ENCODE data around the gene ITPA.

ITPA gene

GRCh38 chr20:3209257-3209945 is at the start of gene ITPA:
Gene ITPA, plus strand, starts transcription at chr20:3209498. Its CDS starts 54 bp downstream, at chr20:3209552.
- DNase-seq = peak; percentile 66

DNA sequence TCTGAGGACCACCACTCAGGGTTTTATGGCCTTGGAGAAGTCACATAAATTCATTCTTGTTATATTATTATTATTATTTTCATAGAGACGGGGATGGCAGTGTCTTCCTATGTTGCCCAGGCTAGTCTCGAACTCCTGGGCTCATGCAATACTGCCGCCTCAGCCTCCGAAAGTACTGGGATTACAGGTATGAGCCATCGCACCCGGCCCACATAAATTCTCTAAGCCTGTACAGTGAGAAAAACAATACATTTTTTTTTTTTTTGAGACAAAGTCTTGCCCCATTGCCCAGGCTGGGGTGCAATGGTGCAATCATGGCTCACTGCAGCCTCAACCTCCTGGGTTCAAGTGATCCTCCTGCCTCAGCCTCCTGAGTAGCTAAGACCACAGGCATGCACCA is 48.9 kb upstream of the ITPA start:
- DNase-seq = no peak

DNA sequence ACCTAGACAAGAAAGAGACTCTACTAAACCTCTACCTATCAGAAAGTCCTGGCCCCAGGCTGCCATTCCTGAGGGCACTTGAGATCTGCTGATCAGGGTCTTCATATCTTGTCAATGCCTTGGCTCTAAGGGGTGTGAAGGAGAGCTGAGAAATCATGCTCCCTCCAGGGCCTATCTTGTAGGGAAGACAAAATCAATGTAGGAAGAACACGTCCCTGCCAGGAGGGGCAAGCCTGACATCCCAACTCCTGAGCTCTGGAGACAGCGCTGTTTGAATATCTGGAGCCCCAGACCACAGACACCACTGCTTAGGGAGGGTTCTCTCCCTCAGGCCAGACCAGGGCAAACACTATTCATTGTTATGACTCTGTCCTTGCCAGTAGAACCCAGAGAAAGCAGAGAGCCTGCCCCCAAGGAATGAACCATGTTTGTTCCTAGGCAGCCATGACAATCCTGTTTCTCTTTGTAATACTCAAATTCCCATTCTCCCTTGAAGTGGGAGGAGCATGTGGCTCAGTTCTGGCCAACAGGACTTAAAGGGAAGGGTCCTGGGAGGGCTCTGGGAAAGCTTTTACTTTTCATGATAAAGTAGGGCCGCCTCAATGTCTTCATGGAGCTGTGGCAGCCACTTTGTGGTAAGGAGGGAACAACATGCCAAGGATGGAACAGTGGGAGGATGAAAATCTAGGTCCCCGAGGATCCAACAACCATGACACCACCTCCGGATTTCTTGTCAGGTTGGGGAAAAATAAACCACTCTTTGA is 47.8 kb upstream of the ITPA start:
- DNase-seq = no peak

DNA sequence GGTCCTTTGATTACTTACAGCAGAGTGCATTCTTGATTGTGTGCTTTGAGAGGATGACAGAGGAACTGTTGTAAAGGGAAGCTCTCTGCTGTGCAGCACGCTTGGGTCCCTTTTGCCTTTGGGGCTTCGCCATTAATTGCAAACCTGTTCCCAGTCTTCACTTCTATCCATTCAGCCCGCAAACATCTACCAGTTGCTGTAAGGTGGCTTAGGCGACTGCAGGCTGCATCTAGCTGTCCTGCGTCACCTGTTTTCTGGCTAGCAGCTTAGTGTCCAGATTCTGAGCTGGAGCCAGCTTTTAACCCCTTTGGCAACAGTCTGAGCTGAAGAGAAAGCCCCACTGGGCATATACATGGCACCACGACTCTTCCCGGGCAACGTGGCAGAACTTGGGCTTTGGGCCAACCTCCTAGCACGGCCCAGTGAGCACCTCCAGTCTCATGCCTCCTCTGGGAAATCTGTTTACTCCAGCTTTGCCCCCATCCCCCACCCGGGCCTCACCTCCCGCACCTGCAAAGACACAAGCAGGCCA is 47.2 kb upstream of the ITPA start:
- DNase-seq = no peak

- DNase-seq = no peak
Measured at GRCh38 chr20:3163099-3164042, 45.9 kb upstream of the ITPA start.

GRCh38 chr20:3164043-3164762 is 45.1 kb upstream of the ITPA start:
- DNase-seq = no peak

DNA sequence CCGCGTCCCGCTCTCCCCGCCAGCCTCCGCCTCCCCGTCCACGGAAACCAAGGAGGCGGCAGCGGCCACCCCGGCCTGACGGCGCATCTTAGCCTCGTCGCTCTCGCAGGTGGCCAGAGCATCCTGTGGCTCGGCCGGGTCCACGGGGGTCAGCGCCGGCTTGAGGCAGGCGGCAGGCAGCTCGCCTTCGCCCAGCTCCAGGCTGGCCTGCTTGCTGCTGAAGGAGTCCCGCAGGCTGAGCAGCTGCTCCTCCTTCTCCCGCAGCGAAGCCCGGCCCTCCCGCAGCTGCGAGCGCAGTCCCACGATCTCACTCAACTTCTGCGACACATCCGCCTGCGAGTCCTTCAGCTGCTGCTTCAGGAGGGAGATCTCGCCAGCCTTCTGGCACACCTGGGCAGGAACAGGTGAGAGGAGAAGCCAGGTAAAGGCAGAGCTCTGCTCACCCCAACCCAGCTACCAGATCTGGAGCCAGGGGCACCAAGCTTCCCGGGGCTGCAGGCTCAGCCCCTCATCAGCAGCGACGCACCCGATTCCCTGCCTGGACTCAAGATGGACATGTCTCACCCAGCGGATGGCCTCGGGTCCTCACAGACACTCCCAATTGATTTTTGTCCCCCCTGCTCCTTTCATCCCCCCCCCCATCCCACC is 44.4 kb upstream of the ITPA start:
- no peak for DNase-seq

- DNase-seq = peak; percentile 56 to 67
Measured at GRCh38 chr20:3165473-3166337, 43.6 kb upstream of the ITPA start.

- DNase-seq = no peak
Measured at GRCh38 chr20:3166338-3166912, 42.9 kb upstream of the ITPA start.

- no peak for DNase-seq
Measured at GRCh38 chr20:3166913-3167342, 42.4 kb upstream of the ITPA start.

- no peak for DNase-seq
Measured at GRCh38 chr20:3167738-3168078, 41.6 kb upstream of the ITPA start.

GRCh38 chr20:3168079-3168828 is 41.0 kb upstream of the ITPA start:
- DNase-seq = no peak

DNA sequence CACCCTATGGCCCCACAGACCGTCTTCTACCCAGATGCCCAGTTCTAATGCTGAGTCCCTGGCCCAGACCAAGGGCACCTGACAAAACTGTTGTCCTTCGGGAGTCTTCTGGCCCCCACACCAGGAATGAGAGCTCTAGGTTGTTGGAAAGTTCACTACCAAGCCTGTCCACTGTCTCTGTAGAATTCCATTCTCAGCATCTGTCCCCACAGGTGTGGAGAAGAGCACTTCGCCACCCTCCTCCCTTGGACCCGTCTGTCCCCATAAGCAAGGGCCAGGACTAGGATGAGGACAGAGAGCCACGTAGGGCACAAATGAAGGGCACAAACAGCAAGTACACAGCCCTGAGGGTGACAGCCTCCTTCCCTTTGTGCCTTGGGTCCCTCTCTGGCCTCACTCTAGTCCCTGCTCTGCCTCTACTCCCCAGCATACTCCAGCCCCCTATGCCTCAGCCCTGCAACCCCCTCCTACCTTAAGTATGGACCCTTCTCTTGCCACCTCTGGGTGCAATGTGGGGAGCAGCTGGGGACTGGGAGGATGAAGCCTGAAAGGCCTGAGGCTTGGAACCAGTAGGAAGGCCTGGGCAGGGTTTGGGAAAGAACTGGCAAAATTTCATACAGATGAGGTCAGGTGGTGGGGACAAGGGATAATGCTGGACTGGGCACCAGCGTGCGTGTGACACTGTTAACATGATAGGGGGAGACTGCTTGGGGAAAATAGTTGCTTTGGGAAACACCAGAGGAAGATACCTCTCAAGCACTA is 40.3 kb upstream of the ITPA start:
- DNase-seq = no peak

GRCh38 chr20:3171391-3172125 is 37.7 kb upstream of the ITPA start:
- DNase-seq = no peak

DNA sequence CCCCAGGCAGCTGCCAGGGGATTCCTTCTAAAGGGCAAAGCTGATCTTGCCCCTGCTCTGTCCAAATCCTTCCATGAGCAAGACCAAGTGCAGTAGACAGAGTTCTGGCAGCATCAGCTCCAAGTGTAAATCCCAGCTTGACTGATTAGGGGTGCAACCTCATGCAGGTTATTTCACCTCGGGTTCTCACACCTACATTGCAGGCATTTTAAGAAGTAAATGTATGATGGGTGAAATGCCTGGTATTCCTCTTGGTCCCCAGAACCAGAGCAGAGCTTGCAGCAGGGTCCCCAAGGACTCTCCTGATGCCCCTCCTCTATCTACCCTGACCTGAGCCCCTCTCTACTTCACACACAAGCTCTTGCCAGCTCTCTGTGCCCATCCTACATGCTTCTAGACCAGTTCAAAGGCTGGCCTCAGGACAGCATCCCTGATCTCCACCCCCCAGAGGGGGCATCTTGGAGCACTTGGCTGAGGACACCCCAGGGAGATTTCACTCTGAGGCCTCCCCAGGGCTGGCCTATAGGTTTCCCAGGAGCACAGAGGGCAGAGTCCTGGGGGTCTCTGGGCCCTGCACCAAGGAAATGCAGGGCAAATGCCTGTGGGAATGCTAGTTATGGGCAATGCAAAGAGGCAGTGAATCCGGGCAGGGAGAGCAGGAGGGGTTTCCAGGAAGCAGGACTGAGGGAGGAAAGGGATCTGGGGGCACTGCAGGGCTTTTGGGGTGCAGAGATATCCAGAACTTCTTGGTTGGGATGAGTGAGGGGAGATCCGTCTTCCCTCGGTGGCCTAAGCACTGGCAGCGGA is 37.0 kb upstream of the ITPA start:
- no peak for DNase-seq

- peak; percentile 21 to 33 for DNase-seq
Measured at GRCh38 chr20:3172933-3173609, 36.2 kb upstream of the ITPA start, which contains the start of gene LZTS3. Gene LZTS3, minus strand, starts transcription at chr20:3173549. Its CDS starts 6,386 bp downstream, at chr20:3167163.
